Body of pancreas (tissue), 4 donors: ENCODE data around the gene IFIT5. TPM values are rescaled to one million over a fixed set of nuclear protein-coding genes. Genes with fewer than 3 reads are reported as not detected.

Experiments
- ATAC-seq: fragments of 150-250 bp; one replicate; pipeline ENCODE4 v1.9.1; 2016
- DNase-seq, 4 donors: peaks; one replicate each; pipeline ENCODE4 v3.0.0-alpha.2; 2019
- H3K27ac ChIP-seq, 4 donors: fragments of 200-600 bp; sonication (generic); 1 replicate in 3 of 4; 2 replicates in 1 of 4; pipeline versions ENCODE4 v1.5.1 to v1.6.1; 2016 to 2019; ENCODE audit warnings: mild to moderate bottlenecking in 1 of 4, mixed read lengths in 1 of 4, moderate library complexity in 1 of 4
- H3K27me3 ChIP-seq, 2 donors: fragments of 200-600 bp; sonication (generic); one replicate each; pipeline ENCODE4 v1.6.0; 2016; ENCODE audit warnings: mild to moderate bottlenecking in 1 of 2
- H3K36me3 ChIP-seq, 2 donors: fragments of 200-600 bp; sonication (generic); replicated peaks in 1 of 2; 2 replicates each; pipeline ENCODE4 v1.5.1; 2016; ENCODE audit warnings: low read depth in 2 of 2; ENCODE audit not compliant: insufficient read depth in 1 of 2
- H3K4me1 ChIP-seq: fragments of 200-600 bp; sonication (generic); one replicate; pipeline ENCODE4 v1.6.0; 2016
- H3K4me3 ChIP-seq, 2 donors: fragments of 200-600 bp; sonication (generic); 1 replicate in 1 of 2; 2 replicates in 1 of 2; pipeline ENCODE4 v1.5.1; 2016 to 2019
- H3K9me3 ChIP-seq, 3 donors: fragments of 200-600 bp; sonication (generic); 1 replicate in 2 of 3; 2 replicates in 1 of 3; pipeline ENCODE4 v1.5.1; 2016
- POLR2A ChIP-seq, 3 donors: fragments of 450-650 bp; IDR thresholded peaks; one replicate each; pipeline ENCODE4 v1.6.1; 2016; ENCODE audit warnings: antibody characterized with exemption in 3 of 3, mild to moderate bottlenecking in 2 of 3
- WGBS, 2 donors: methylation state at CpG; one replicate each; pipeline ENCODE4 v1.1.5; 2017; 5-methylcytosine and 5-hydroxymethylcytosine counted together
- intact Hi-C: fragments of 100-400 bp; cut with DNase I; formaldehyde crosslinking; loops from one replicate; pipeline ENCODE4 v1.15.1; 2023
- total RNA-seq, 2 donors: library from RNA; depleted of rRNA; stranded (reverse); fragments of >200 nt; gene quantifications; one replicate each; pipeline ENCODE4 v1.1.0, GENCODE V29; 2016
- TF ChIP-seq, protein P1 (sequence below), 7 experiments: fragments of 450-650 bp in 4 of 7; fragments of 200-600 bp in 3 of 7; sonication (generic) in 3 of 7; IDR thresholded peaks; one replicate each; pipeline ENCODE4 v1.5.1; 2016 to 2019; ENCODE audit warnings: antibody characterized with exemption in 7 of 7

IFIT5 gene, protein sequence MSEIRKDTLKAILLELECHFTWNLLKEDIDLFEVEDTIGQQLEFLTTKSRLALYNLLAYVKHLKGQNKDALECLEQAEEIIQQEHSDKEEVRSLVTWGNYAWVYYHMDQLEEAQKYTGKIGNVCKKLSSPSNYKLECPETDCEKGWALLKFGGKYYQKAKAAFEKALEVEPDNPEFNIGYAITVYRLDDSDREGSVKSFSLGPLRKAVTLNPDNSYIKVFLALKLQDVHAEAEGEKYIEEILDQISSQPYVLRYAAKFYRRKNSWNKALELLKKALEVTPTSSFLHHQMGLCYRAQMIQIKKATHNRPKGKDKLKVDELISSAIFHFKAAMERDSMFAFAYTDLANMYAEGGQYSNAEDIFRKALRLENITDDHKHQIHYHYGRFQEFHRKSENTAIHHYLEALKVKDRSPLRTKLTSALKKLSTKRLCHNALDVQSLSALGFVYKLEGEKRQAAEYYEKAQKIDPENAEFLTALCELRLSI
- total RNA-seq = 10 to 100 TPM in 1 of 2 donors, 1 to 10 TPM in 1; 1.6 to 11.7 TPM

DNA sequence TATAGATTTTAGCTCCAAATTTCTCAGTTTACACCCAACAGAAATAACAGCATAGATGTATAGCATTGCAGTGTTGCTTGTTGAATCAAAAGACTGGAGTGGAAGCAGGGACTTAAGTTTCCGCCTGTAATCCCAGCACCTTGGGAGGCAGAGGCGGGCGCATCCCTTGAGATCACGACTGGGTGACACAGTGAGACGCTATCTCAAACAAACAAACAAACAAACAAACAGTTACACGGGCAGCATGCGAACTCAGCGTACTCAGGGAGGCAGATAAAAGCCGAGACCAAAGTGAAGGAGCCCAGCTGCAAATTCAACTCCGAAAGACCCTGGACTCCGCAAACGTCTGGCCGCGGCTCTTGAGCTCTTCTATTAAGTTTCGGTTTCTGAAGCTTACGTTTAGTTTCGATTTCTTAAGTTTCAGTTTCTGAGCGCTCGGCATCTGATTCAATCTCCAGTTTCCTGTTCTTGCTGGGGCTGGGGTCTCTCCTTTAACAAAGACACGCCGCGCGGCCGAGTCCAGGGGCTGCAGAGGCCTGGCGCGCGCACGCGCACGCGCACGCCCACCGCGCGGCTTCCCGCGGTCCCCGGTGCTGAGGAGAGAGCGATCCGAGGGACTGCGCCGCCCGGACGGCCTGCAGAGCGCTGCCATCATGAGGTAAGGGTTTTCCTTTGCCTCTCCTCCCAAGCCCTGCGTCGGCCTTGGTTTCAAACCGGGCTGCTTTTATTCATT lies at the start of gene IFIT5:
TSS of gene IFIT5 (plus strand) at position 423 of the 733 bp plus-strand sequence. CDS start at position 654, 231 bp downstream.
- Histone ChIP-seq H3K4me1 (peaks cover 33% of the 10 kb centered on the region), H3K36me3 (peaks cover 0 to 1% of the 10 kb centered on the region in 2 donors), H3K27me3 (no peaks in the 10 kb centered on the region), H3K27ac (peak within 1 kb of the TSS; percentile 86 to 95 (median 93)), H3K4me3 (peak within 1 kb of the TSS; percentile 40 to 89), H3K9me3 (no peaks in the 10 kb centered on the region)
- ATAC-seq = peak; percentile 87
- intact Hi-C loops = no loop called here
- WGBS, 2 donors = 0% methylated on average over 20 to 48 of the region's 48 CpGs
- peak; percentile 70 to 81 (median 75) for DNase-seq
- TF ChIP-seq POLR2A (IDR thresholded peaks at IDR 0.05) = peak; percentile 51 to 64 (median 63)
- TF ChIP-seq, protein P1, sequence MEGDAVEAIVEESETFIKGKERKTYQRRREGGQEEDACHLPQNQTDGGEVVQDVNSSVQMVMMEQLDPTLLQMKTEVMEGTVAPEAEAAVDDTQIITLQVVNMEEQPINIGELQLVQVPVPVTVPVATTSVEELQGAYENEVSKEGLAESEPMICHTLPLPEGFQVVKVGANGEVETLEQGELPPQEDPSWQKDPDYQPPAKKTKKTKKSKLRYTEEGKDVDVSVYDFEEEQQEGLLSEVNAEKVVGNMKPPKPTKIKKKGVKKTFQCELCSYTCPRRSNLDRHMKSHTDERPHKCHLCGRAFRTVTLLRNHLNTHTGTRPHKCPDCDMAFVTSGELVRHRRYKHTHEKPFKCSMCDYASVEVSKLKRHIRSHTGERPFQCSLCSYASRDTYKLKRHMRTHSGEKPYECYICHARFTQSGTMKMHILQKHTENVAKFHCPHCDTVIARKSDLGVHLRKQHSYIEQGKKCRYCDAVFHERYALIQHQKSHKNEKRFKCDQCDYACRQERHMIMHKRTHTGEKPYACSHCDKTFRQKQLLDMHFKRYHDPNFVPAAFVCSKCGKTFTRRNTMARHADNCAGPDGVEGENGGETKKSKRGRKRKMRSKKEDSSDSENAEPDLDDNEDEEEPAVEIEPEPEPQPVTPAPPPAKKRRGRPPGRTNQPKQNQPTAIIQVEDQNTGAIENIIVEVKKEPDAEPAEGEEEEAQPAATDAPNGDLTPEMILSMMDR (IDR thresholded peaks at IDR 0.05) = no peak

DNA sequence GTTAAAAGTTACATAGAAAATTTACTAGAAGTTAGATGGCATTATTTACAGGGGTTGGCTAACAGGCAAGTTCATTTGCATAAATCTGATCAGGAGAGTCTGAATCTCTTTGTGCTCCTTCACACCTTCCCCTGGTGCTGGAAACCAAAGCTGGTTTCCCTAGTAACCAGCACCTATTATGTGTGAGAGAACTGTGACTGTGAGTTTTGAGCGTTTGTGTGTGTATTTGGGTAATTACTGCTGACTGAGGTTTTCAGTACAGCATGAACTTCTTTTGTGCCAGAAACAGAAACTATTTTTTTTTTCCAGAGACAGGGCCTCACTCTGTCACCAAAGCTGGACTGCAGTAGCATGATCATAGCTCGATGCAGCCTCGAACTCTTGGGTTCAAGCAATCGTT lies 46.8 kb upstream of the IFIT5 start:
- intact Hi-C loops = no loop called here
- Histone ChIP-seq H3K4me3 (no peak overlapping the region), H3K4me1 (peaks cover 14% of the 10 kb centered on the region), H3K36me3 (no peaks in the 10 kb centered on the region), H3K27me3 (no peaks in the 10 kb centered on the region), H3K9me3 (no peaks in the 10 kb centered on the region), H3K27ac (peak overlapping the region in 1 of 4 donors; percentile 36)
- ATAC-seq (peak; percentile 38), DNase-seq (peak in 1 of 4 donors; percentile 25)
- TF ChIP-seq, protein P1 (IDR thresholded peaks at IDR 0.05) = no peak
- TF ChIP-seq POLR2A (IDR thresholded peaks at IDR 0.05) = no peak
- 58 to 63% methylated on average over 4 of the region's 4 CpGs for WGBS, 2 donors

DNA sequence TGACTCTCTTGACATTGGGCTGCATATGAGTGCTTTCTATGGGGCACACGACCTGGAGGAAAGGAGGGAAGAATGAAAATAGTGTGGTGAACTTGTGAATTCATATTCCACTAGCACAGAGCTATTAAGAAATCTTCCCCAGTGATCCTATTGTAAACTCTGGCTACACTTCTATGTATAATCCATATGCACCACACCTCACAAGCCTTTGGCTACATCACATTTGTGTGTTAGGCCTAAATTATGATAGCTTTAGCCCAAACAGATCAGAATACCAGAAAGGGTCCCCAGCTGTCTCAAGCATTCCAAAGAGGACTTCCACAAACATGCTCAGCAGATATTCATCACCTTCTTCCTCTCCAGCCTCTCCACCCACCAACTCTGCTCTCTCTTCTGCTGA lies 46.2 kb upstream of the IFIT5 start:
- intact Hi-C loops = no loop called here
- H3K9me3 ChIP-seq = no peaks in the 10 kb centered on the region
- 38 to 39% methylated on average over 1 of the region's 1 CpG for WGBS, 2 donors
- H3K27me3 ChIP-seq = no peaks in the 10 kb centered on the region
- H3K4me3 ChIP-seq = no peak overlapping the region
- DNase-seq (no peak), ATAC-seq (no peak)
- H3K27ac ChIP-seq = no peak overlapping the region
- H3K36me3 ChIP-seq = no peaks in the 10 kb centered on the region
- peaks cover 18% of the 10 kb centered on the region for H3K4me1 ChIP-seq
- TF ChIP-seq POLR2A (IDR thresholded peaks at IDR 0.05) = no peak
- TF ChIP-seq, protein P1 (IDR thresholded peaks at IDR 0.05) = no peak

DNA sequence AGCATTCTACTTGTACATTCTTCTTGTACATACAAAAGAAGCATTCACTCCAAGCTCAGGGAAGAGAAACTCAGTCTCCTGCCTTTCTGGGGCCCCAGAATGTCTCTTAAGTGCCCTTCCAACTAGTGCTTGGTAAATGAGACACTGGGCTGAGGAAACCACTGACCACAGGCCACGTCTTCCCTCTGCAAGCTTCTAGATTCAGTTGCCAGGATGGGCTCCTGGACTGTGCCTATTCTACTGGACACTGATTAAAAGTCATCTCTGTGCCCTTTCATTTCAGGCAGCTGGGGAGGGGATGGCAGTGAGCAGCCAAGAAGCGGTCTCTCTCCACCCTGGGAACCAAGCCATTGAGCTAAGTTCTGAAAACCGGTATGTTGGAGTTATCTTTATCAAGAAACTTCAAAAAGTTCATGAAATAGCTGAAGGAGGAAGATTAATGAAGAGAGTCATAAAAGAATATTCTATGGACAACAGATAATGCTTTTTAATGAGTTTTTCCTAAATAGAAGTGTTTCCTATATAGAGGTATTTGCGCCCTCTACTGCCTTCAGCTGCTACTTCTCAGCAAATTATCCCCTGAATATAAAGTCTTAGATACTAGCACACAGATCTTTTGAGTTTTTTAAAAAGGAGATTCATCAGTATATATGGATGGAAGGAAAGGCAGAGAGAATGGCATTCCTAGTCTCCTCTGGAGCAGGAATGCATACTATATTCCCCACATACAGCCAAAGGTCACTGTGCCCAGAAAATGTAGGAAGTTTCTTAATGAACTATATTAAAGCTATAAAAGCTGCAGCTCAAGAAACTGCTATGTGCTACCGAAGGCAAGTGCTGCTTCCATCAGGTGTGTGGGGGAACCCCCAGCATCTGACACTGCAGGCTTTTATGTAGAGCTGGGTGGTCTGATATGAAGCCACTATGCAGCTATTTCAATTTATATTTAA lies 44.9 kb upstream of the IFIT5 start:
- DNase-seq = peak in 1 of 4 donors; percentile 18
- TF ChIP-seq, protein P1 (IDR thresholded peaks at IDR 0.05) = peak in 4 of 7 experiments; percentile 13 to 43 (median 38)
- no peak for TF ChIP-seq POLR2A (IDR thresholded peaks at IDR 0.05)
- Histone ChIP-seq H3K4me3 (no peak overlapping the region), H3K27me3 (no peaks in the 10 kb centered on the region), H3K9me3 (no peaks in the 10 kb centered on the region), H3K27ac (peak overlapping the region in 1 of 4 donors; percentile 27), H3K36me3 (no peaks in the 10 kb centered on the region), H3K4me1 (peaks cover 29% of the 10 kb centered on the region)
- WGBS, 2 donors = 69% methylated on average over 5 of the region's 5 CpGs
- no peak for ATAC-seq
- intact Hi-C loops = no loop called here
